GM12872 (cell line): ENCODE measurements around the gene SPRYD3.

Experiments used
- TF ChIP-seq, protein P1 (sequence below): IDR thresholded peaks from 3 replicates; pipeline ENCODE4 v1.5.1; 2011; ENCODE audit warnings: low read depth, mild to moderate bottlenecking, low read length, moderate library complexity; ENCODE audit not compliant: insufficient read depth

Gene SPRYD3

DNA sequence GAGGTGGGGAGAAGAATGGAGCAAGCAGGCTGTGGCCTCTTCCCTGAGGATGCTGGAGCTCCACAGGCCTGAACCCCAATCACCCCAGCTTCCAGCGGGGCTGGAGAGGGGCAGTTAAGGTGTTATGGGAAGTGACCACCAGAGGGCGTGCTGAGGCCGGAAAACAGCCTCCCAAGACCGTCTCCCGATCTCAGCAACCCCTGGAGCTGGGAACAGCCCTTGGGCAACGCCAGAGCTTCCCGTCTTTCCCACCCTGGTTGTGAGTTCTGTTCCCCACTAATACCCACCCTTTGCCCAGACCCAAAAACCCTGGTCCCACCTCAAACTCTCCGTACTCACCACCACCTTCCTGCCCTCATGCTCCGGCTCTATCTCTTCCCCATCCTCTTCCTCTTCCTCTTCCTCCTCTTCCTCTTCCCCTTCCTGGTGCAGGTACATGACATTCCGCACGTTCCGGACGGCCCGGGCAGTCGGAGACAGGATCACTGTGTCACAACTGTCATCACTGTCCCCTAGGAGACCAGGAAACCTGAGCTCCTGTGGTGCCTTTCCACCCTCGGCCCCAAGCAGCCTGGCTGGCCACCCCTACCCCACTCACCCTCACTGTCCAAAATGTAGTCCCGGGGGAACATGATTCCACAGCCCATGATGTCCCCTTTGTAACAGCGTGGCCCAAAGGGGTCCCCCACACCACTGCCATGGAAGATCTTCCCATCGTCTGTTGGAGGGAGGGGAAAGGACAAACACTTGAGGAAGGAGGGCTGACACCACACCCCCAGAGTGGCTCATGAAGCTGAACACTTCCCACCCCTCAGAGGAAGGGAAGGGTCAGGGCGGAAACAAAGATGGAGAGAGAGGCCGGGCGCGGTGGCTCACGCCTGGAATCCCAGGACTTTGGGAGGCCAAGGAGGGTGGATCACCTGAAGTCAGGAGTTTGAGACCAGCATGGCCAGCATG is 12.9 kb downstream of the SPRYD3 start:
- TF ChIP-seq, protein P1, sequence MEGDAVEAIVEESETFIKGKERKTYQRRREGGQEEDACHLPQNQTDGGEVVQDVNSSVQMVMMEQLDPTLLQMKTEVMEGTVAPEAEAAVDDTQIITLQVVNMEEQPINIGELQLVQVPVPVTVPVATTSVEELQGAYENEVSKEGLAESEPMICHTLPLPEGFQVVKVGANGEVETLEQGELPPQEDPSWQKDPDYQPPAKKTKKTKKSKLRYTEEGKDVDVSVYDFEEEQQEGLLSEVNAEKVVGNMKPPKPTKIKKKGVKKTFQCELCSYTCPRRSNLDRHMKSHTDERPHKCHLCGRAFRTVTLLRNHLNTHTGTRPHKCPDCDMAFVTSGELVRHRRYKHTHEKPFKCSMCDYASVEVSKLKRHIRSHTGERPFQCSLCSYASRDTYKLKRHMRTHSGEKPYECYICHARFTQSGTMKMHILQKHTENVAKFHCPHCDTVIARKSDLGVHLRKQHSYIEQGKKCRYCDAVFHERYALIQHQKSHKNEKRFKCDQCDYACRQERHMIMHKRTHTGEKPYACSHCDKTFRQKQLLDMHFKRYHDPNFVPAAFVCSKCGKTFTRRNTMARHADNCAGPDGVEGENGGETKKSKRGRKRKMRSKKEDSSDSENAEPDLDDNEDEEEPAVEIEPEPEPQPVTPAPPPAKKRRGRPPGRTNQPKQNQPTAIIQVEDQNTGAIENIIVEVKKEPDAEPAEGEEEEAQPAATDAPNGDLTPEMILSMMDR = peak; percentile 92

DNA sequence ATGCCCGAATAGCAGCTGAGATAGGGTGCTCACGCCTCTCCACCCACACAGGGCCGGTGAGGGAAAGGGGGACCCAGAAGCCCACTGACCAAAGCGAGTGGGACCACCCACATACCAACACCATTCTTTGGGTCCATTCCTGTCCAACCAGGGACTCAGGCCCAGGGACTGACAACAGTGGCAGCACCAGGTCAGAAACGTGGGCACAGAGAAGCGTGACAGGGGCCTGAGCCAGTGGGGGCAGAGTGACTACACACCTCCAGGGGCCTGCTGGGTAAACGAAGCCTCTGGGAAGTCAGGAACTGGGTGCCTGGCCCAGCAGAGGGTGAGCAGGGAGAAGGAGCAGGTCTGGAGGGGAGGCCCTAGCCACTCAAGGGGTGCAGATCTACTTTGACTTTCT is 13.7 kb downstream of the SPRYD3 start:
- TF ChIP-seq, protein P1 = no peak

DNA sequence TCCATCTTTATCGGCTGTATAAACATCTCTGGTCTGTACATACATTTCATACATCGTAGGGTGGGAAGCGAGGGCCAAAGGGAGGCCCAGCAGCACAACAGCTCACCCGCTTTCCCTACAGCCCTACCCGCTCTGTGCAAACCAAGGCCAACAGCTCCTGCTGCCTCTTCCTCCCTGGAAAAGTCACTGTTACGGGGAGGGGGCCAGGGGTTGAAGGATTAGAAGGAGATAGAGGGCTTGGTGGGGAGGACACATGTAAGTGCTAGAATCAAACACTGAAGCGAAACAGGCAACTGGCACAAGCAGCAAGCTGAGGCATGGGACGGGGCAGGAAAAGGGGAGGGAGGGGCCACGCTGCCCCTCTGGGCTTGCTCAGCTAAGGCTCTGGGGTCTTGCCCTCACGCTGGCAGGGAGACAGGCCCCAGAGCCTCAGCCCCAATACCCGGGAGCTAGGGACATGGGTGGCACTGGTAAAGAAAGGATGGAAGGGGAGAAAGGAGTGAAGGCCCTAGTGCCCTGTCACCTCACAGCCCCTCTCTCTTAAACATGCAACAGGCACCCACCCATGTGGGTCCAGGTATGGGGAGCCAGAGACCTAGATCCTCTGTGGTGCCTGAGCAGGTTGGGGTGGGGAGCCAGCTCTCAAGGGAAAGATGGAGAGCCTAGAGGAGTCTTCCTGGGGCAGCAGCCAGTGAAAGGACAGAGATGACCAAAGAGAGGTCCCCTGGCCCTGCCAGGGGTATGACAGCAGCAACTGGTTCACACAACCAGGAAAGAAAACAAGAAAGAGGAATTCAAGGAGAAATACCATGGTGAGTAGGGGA is 14.4 kb downstream of the SPRYD3 start:
- TF ChIP-seq, protein P1 = no peak

DNA sequence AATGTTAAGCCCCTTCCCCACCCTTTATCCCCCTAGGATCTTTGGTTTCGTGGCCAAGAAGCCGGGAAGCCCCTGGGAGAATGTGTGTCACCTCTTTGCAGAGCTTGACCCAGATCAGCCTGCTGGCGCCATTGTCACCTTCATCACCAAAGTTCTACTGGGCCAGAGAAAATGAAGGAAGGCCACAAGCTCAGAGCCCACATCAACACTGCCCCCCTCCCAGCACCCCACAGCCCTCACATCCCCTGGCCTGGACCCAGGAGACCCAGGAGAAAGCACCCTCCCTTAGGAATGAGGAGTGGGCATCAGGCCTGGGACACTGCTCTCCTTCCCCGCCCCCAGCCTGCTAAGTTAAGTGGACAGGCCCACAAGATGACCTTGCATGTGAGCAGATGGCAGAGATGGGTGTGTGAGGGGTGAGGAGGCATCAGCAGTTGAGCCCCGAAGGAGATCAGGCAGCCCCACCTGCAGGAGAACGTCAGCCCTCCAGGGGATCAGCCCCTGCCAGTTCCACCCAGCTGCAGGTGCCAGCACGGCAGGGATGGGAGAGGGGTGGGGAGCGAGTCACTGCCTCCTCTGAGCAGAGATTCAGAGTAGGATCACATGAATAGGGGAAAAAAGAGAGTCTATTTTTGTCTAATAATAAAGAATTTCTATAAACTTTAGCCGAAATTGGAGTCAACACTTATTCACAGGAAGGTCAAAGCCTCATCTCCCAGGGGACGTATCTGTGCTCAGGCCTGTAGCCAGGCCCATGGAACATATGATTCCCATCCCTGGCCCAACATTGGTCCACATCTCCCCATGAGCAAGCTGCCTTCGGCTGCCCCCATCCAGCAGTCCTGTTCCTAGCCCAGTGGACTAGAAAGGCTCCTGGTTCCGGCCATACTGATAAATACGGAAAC is 15.2 kb downstream of the SPRYD3 start:
- TF ChIP-seq, protein P1 = no peak

DNA sequence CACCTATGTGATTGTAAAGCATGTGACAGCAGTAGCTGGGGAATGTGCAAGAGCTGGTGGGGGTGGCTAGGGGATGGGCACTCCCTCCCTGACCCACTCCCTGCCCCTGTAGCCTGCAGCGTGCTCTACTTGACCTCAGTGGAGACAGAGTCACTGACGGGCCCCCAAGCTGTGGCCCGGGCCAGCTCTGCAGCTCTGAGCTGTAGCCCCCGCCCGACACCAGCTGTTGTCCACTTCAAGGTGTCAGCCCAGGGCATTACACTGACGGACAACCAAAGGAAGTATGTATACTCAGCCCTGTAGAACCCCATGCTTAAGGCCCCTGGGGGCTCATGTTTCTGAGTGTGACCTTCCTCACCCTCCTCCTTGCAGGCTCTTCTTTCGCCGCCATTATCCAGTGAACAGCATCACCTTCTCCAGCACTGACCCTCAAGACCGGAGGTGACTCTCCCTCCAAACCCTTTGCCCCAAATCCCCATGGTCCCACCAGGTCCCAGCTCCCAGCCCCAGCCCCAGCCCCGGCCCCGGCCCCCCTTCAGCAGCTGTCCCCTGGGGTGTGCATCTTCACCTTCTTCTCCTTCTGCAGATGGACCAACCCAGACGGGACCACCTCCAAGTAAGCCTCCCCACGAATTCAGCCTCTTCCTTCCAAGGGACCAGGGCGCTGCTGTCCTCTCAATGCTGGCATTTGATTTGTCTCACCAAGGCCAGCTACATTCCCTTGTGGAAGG is 16.0 kb downstream of the SPRYD3 start:
- TF ChIP-seq, protein P1 = no peak

DNA sequence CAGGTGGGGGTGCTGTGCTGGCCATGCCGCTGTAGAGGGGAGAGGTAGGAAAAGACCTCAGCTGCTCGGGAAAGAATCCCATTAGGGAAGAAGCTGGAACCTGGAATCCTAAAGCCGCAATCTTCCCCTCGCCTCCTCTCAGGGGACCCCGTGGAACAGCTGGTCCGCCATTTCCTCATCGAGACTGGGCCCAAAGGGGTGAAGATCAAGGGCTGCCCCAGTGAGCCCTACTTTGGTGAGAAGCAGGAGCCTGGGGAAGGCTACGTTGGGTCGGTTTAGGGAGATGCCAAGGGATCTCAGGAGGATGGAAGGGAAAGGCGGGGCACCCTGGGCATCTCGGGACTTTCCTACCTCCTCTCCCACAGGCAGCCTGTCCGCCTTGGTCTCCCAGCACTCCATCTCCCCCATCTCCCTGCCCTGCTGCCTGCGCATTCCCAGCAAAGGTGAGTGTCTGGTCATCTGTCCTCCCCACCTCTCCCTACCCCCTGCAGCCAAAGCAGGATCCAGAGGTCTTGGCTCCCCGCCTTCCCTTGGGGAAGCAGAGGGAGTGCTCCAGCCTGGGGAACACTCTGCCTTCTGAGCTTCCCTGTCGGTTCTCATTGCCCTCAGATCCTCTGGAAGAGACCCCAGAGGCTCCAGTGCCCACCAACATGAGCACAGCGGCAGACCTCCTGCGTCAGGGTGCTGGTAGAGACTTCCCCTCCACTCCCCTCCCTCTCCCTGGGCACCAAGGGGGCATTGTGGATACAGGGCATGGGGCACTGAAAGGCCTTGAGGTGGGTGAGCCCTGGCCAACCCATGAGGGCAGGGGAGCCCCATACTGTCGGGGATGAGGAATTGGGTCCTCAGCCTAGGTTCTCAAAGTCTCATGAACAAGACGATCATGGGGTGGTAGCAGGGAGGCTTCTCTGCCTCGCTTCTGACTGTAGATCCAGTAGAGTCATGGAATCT is 16.9 kb downstream of the SPRYD3 start:
- TF ChIP-seq, protein P1 = no peak
